ENCODE results near the gene DNAH6.

The DNAH6 gene

DNA sequence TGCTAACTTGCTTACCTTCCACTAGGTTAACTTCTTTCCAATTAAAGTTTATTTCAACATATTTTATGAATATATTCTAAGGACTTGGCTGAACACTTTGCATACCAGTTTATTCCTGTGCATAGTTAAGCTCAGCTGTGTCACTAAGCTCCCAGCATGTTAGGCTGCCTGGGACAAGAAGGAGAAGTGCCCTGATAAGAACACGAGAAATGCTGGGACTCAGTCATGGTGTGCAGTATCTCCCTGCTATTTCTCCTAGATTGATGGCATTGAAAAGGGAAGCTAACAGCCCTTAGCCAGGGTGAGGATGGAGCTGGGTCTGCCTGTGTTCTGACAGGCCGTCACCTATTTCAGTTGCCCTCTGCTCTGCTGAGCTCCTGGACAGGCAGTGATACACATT lies 200.3 kb downstream of the DNAH6 start:
- no peak overlapping the region for H4K8ac ChIP-seq (ENCODE audit: low read depth, low read length)
- no peak overlapping the region for H2BK120ac ChIP-seq (ENCODE audit: insufficient read depth, low read length, poor library complexity)
- H3K4me1 ChIP-seq (ENCODE audit: control insufficient read depth in 1 of 2, insufficient read depth in 2 of 2, low read length in 2 of 2) = no peaks in the 10 kb centered on the region
- WGBS (ENCODE audit: extremely low coverage, insufficient coverage, insufficient read length) = no CpG with 5 or more reads among the region's 2 CpGs
- no peak overlapping the region for H3K4me3 ChIP-seq (ENCODE audit: low read depth, low read length)
- no peaks in the 10 kb centered on the region for H3K27me3 ChIP-seq (ENCODE audit: insufficient read depth, low read length)
- H4K91ac ChIP-seq (ENCODE audit: low read depth, low read length) = no peak overlapping the region
- no peak overlapping the region for H3K23ac ChIP-seq (ENCODE audit: low read length)
- no peak for DNase-seq
- H3K79me2 ChIP-seq (ENCODE audit: control insufficient read depth, insufficient read depth, low read length, poor library complexity) = no peaks in the 10 kb centered on the region
- H2BK12ac ChIP-seq (ENCODE audit: low read length) = no peak overlapping the region
- H3K36me3 ChIP-seq (ENCODE audit: control insufficient read depth in 1 of 2, insufficient read depth in 2 of 2, low read length in 2 of 2) = no peaks in the 10 kb centered on the region
- H3K4me2 ChIP-seq (ENCODE audit: low read length) = no peak overlapping the region
- H2AFZ ChIP-seq (ENCODE audit: insufficient read depth, low read length, poor library complexity) = no peak overlapping the region
- no peaks in the 10 kb centered on the region for H3K9me3 ChIP-seq (ENCODE audit: insufficient read depth, low read depth, low read length)
- no peak overlapping the region for H3K14ac ChIP-seq (ENCODE audit: low read length)
- H3K9ac ChIP-seq (ENCODE audit: low read length) = no peak overlapping the region
- no peak overlapping the region for H2BK5ac ChIP-seq (ENCODE audit: low read depth, low read length, poor library complexity)
- no peak overlapping the region for H3K18ac ChIP-seq (ENCODE audit: low read length)
- no peak overlapping the region for H3K4ac ChIP-seq (ENCODE audit: low read depth, low read length)
- H4K12ac ChIP-seq (ENCODE audit: low read depth, low read length) = no peak overlapping the region
- H3K27ac ChIP-seq (ENCODE audit: low read depth, low read length) = no peak overlapping the region
- no peak overlapping the region for H2AK5ac ChIP-seq (ENCODE audit: low read length)
- H3K79me1 ChIP-seq (ENCODE audit: low read length) = no peaks in the 10 kb centered on the region

DNA sequence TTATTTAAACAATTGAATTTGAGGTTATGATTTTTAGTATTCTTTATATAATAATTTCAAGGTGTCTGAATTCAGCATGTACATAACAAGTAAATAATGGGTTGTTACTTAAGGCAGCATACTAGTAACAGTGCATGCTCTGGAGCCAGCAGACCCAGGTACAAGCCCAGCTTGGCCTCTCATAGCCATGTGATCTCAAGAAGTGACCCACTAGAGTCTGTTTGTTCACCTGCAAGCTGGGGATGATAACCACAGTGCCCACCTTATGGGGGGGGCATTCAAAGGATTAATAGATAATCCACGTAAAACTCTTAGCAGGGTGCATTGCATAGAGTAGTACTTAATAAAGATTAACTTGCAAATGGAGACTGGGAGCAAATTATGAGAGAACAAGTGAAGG lies 201.0 kb downstream of the DNAH6 start:
- H3K27me3 ChIP-seq (ENCODE audit: insufficient read depth, low read length) = no peaks in the 10 kb centered on the region
- WGBS (ENCODE audit: extremely low coverage, insufficient coverage, insufficient read length) = no CpG with 5 or more reads among the region's 1 CpG
- no peak overlapping the region for H3K27ac ChIP-seq (ENCODE audit: low read depth, low read length)
- no peak overlapping the region for H4K91ac ChIP-seq (ENCODE audit: low read depth, low read length)
- H3K4me3 ChIP-seq (ENCODE audit: low read depth, low read length) = no peak overlapping the region
- H3K79me2 ChIP-seq (ENCODE audit: control insufficient read depth, insufficient read depth, low read length, poor library complexity) = no peaks in the 10 kb centered on the region
- H3K79me1 ChIP-seq (ENCODE audit: low read length) = no peaks in the 10 kb centered on the region
- no peaks in the 10 kb centered on the region for H3K36me3 ChIP-seq (ENCODE audit: control insufficient read depth in 1 of 2, insufficient read depth in 2 of 2, low read length in 2 of 2)
- H3K9me3 ChIP-seq (ENCODE audit: insufficient read depth, low read depth, low read length) = no peaks in the 10 kb centered on the region
- no peak overlapping the region for H4K8ac ChIP-seq (ENCODE audit: low read depth, low read length)
- no peak overlapping the region for H3K18ac ChIP-seq (ENCODE audit: low read length)
- DNase-seq = no peak
- no peak overlapping the region for H3K4ac ChIP-seq (ENCODE audit: low read depth, low read length)
- H2AFZ ChIP-seq (ENCODE audit: insufficient read depth, low read length, poor library complexity) = no peak overlapping the region
- H3K4me1 ChIP-seq (ENCODE audit: control insufficient read depth in 1 of 2, insufficient read depth in 2 of 2, low read length in 2 of 2) = no peaks in the 10 kb centered on the region
- H3K9ac ChIP-seq (ENCODE audit: low read length) = no peak overlapping the region
- no peak overlapping the region for H3K23ac ChIP-seq (ENCODE audit: low read length)
- H2BK5ac ChIP-seq (ENCODE audit: low read depth, low read length, poor library complexity) = no peak overlapping the region
- H3K4me2 ChIP-seq (ENCODE audit: low read length) = no peak overlapping the region
- no peak overlapping the region for H2AK5ac ChIP-seq (ENCODE audit: low read length)
- no peak overlapping the region for H2BK120ac ChIP-seq (ENCODE audit: insufficient read depth, low read length, poor library complexity)
- H4K12ac ChIP-seq (ENCODE audit: low read depth, low read length) = no peak overlapping the region
- H2BK12ac ChIP-seq (ENCODE audit: low read length) = no peak overlapping the region
- no peak overlapping the region for H3K14ac ChIP-seq (ENCODE audit: low read length)

- WGBS (ENCODE audit: extremely low coverage, insufficient coverage, insufficient read length) = no CpG with 5 or more reads among the region's 6 CpGs
- Histone ChIP-seq H3K4me1 (ENCODE audit: control insufficient read depth in 1 of 2, insufficient read depth in 2 of 2, low read length in 2 of 2) (no peaks in the 10 kb centered on the region), H4K12ac (ENCODE audit: low read depth, low read length) (no peak overlapping the region), H3K4me2 (ENCODE audit: low read length) (no peak overlapping the region), H3K4me3 (ENCODE audit: low read depth, low read length) (no peak overlapping the region), H3K4ac (ENCODE audit: low read depth, low read length) (no peak overlapping the region), H3K36me3 (ENCODE audit: control insufficient read depth in 1 of 2, insufficient read depth in 2 of 2, low read length in 2 of 2) (no peaks in the 10 kb centered on the region), H3K14ac (ENCODE audit: low read length) (no peak overlapping the region), H2BK5ac (ENCODE audit: low read depth, low read length, poor library complexity) (no peak overlapping the region), H3K9me3 (ENCODE audit: insufficient read depth, low read depth, low read length) (no peaks in the 10 kb centered on the region), H2BK12ac (ENCODE audit: low read length) (no peak overlapping the region), H3K23ac (ENCODE audit: low read length) (no peak overlapping the region), H3K18ac (ENCODE audit: low read length) (no peak overlapping the region), H4K91ac (ENCODE audit: low read depth, low read length) (no peak overlapping the region), H3K27me3 (ENCODE audit: insufficient read depth, low read length) (no peaks in the 10 kb centered on the region), H4K8ac (ENCODE audit: low read depth, low read length) (no peak overlapping the region), H2BK120ac (ENCODE audit: insufficient read depth, low read length, poor library complexity) (no peak overlapping the region), H3K79me2 (ENCODE audit: control insufficient read depth, insufficient read depth, low read length, poor library complexity) (no peaks in the 10 kb centered on the region), H2AFZ (ENCODE audit: insufficient read depth, low read length, poor library complexity) (no peak overlapping the region), H2AK5ac (ENCODE audit: low read length) (no peak overlapping the region), H3K79me1 (ENCODE audit: low read length) (no peaks in the 10 kb centered on the region), H3K27ac (ENCODE audit: low read depth, low read length) (no peak overlapping the region), H3K9ac (ENCODE audit: low read length) (no peak overlapping the region)
- DNase-seq = no peak
Measured at GRCh38 chr2:84719434-84719833, 203.1 kb downstream of the DNAH6 start.

- Histone ChIP-seq H3K14ac (ENCODE audit: low read length) (no peak overlapping the region), H3K4ac (ENCODE audit: low read depth, low read length) (no peak overlapping the region), H3K27ac (ENCODE audit: low read depth, low read length) (no peak overlapping the region), H3K36me3 (ENCODE audit: control insufficient read depth in 1 of 2, insufficient read depth in 2 of 2, low read length in 2 of 2) (no peaks in the 10 kb centered on the region), H2BK5ac (ENCODE audit: low read depth, low read length, poor library complexity) (no peak overlapping the region), H4K12ac (ENCODE audit: low read depth, low read length) (no peak overlapping the region), H4K91ac (ENCODE audit: low read depth, low read length) (no peak overlapping the region), H3K9me3 (ENCODE audit: insufficient read depth, low read depth, low read length) (no peaks in the 10 kb centered on the region), H2AFZ (ENCODE audit: insufficient read depth, low read length, poor library complexity) (no peak overlapping the region), H3K4me1 (ENCODE audit: control insufficient read depth in 1 of 2, insufficient read depth in 2 of 2, low read length in 2 of 2) (no peaks in the 10 kb centered on the region), H3K23ac (ENCODE audit: low read length) (no peak overlapping the region), H2AK5ac (ENCODE audit: low read length) (no peak overlapping the region), H3K18ac (ENCODE audit: low read length) (no peak overlapping the region), H2BK12ac (ENCODE audit: low read length) (no peak overlapping the region), H3K4me3 (ENCODE audit: low read depth, low read length) (no peak overlapping the region), H3K79me1 (ENCODE audit: low read length) (no peaks in the 10 kb centered on the region), H3K4me2 (ENCODE audit: low read length) (no peak overlapping the region), H4K8ac (ENCODE audit: low read depth, low read length) (no peak overlapping the region), H2BK120ac (ENCODE audit: insufficient read depth, low read length, poor library complexity) (no peak overlapping the region), H3K27me3 (ENCODE audit: insufficient read depth, low read length) (no peaks in the 10 kb centered on the region), H3K9ac (ENCODE audit: low read length) (no peak overlapping the region), H3K79me2 (ENCODE audit: control insufficient read depth, insufficient read depth, low read length, poor library complexity) (no peaks in the 10 kb centered on the region)
- no CpG with 5 or more reads among the region's 2 CpGs for WGBS (ENCODE audit: extremely low coverage, insufficient coverage, insufficient read length)
- no peak for DNase-seq
Measured at GRCh38 chr2:84723831-84724230, 207.5 kb downstream of the DNAH6 start.

Measured in trophoblast cell (in vitro differentiated cells and primary cell).